ENCODE data around the gene TXNRD3.

DNA sequence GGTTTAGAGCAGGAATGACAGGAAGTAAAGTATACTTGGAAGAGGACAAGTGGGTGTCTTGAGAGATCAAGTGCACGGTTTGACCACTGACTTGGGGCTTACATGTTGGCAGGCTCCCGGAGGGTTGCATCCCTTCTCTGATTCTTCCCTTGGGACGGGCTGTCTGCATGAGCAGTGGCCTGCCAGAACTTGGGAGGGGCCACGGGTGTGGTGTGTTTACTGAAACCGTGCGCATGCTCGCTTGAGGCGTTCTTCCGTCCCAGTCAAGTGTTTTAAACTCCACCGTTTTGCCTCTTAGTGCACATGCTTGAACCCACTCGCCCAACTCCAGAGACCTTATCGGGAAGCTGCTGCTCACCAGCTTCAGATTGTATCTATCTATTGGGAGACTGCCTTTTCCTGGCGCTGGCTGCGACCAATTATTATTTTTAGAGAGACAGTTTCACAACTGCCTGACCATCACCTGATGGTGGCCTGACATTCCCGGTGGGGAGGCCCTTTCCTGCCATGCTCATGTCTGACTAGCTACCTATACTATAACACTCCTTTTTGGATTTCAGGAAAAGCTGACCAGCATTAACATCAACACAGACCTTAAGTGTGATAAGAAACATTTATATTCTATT is 81.3 kb downstream of the TXNRD3 start:
- no peak for TF ChIP-seq CTCF (IDR thresholded peaks at IDR 0.05)
- TF ChIP-seq POLR2A (IDR thresholded peaks at IDR 0.05), result no peak
